K562 (cell line): Measurements from ENCODE around the gene SYMPK. TPM values are rescaled to one million over a fixed set of nuclear protein-coding genes. Genes with fewer than 3 reads are reported as not detected.

Experiments
- BRF1 ChIP-seq: IDR thresholded peaks from 3 replicates; pipeline ENCODE4 v1.6.1; 2011; ENCODE audit warnings: borderline replicate concordance, mild to moderate bottlenecking; ENCODE audit not compliant: insufficient read length; ENCODE audit errors: extremely low read depth
- CUX1 ChIP-seq: fragments of 200-800 bp; sonication (Bioruptor generic); IDR thresholded peaks from 2 replicates; pipeline ENCODE4 v1.6.1; 2016; ENCODE audit warnings: missing genetic modification characterization, missing compliant biosample characterization
- CXXC5 ChIP-seq: fragments of 250-450 bp; sonication (Bioruptor Pico); IDR thresholded peaks from 2 replicates; pipeline ENCODE4 v1.8.0; 2022; ENCODE audit warnings: inconsistent platforms, mild to moderate bottlenecking, moderate library complexity
- EP400 ChIP-seq: fragments of 450-650 bp; IDR thresholded peaks from 2 replicates; pipeline ENCODE4 v1.6.1; 2017; ENCODE audit warnings: antibody characterized with exemption, mild to moderate bottlenecking, moderate library complexity
- HMG20A ChIP-seq: fragments of 450-650 bp; formaldehyde crosslinking; conservative IDR thresholded peaks from 2 replicates; pipeline ENCODE4 v1.4.0; 2020; ENCODE audit warnings: mild to moderate bottlenecking, mixed read lengths
- MAZ ChIP-seq, 2 experiments: fragments of 450-650 bp in 1 of 2; sonication (generic) in 1 of 2; formaldehyde crosslinking; IDR thresholded peaks in 1 of 2; conservative IDR thresholded peaks in 1 of 2; 2 replicates each; pipeline versions ENCODE4 v1.4.0 to v1.5.0; 2020; ENCODE audit warnings: mild to moderate bottlenecking in 1 of 2, missing genetic modification reagents in 1 of 2
- NCOA1 ChIP-seq: fragments of 450-650 bp; IDR thresholded peaks from 2 replicates; pipeline ENCODE4 v1.6.1; 2016; ENCODE audit warnings: low read depth
- NCOA4 ChIP-seq: fragments of 450-650 bp; IDR thresholded peaks from 2 replicates; pipeline ENCODE4 v1.6.1; 2018; ENCODE audit warnings: mild to moderate bottlenecking; ENCODE audit not compliant: partially characterized antibody
- NEUROD1 ChIP-seq: fragments of 150-350 bp; IDR thresholded peaks from 2 replicates; pipeline ENCODE4 v1.6.1; 2014; ENCODE audit warnings: borderline replicate concordance, low read length, low read depth; ENCODE audit not compliant: partially characterized antibody
- PKNOX1 ChIP-seq: fragments of 450-650 bp; IDR thresholded peaks from 2 replicates; pipeline ENCODE4 v1.6.1; 2016
- PML ChIP-seq: IDR thresholded peaks from 2 replicates; pipeline ENCODE4 v1.6.1; 2012; ENCODE audit warnings: low read length, inconsistent platforms
- SRSF9 ChIP-seq: fragments of 200-400 bp; formaldehyde crosslinking; IDR thresholded peaks from 2 replicates; pipeline ENCODE4 v1.6.1; 2017; ENCODE audit warnings: low read depth, low read length, borderline replicate concordance
- TARDBP ChIP-seq: fragments of 450-650 bp; IDR thresholded peaks from 2 replicates; pipeline ENCODE4 v1.6.1; 2016
- TCF3 ChIP-seq: sonication (generic); formaldehyde crosslinking; IDR thresholded peaks from 2 replicates; pipeline ENCODE4 v1.4.0; 2020; ENCODE audit warnings: mild to moderate bottlenecking, missing genetic modification reagents
- TFAP4 ChIP-seq: sonication (generic); formaldehyde crosslinking; IDR thresholded peaks from 2 replicates; pipeline ENCODE4 v1.8.0; 2022; ENCODE audit warnings: missing genetic modification reagents, mild to moderate bottlenecking, moderate library complexity, borderline replicate concordance
- TOE1 ChIP-seq, 2 experiments: fragments of 450-650 bp in 1 of 2; sonication (generic) in 1 of 2; formaldehyde crosslinking in 1 of 2; IDR thresholded peaks; 2 replicates each; pipeline versions ENCODE4 v1.7.1 to v1.8.0; 2016 to 2022; ENCODE audit warnings: borderline replicate concordance in 2 of 2, mild to moderate bottlenecking in 2 of 2, antibody characterized with exemption in 1 of 2, inconsistent platforms in 1 of 2, low read depth in 1 of 2, missing genetic modification reagents in 1 of 2, moderate library complexity in 1 of 2
- ZFP36 ChIP-seq: fragments of 150-350 bp; IDR thresholded peaks from 2 replicates; pipeline ENCODE4 v1.6.1; 2018; ENCODE audit warnings: low read length, low read depth; ENCODE audit not compliant: partially characterized antibody
- ZNF175 ChIP-seq: fragments of 200-800 bp; sonication (Bioruptor generic); IDR thresholded peaks from 2 replicates; pipeline ENCODE4 v1.6.1; 2016; ENCODE audit warnings: low read depth, mild to moderate bottlenecking, missing genetic modification characterization, missing compliant biosample characterization
- ZNF239 ChIP-seq: fragments of 250-450 bp; sonication (Bioruptor Pico); IDR thresholded peaks from 2 replicates; pipeline ENCODE4 v1.4.0; 2020; ENCODE audit warnings: mild to moderate bottlenecking
- ZNF444 ChIP-seq: fragments of 250-450 bp; sonication (Bioruptor Pico); IDR thresholded peaks from 2 replicates; pipeline ENCODE4 v1.4.0; 2020; ENCODE audit warnings: mild to moderate bottlenecking, moderate library complexity
- polyA plus RNA-seq, 8 experiments: library from polyadenylated mRNA; depleted of rRNA in 4 of 8; stranded (reverse) in 5 of 8; unstranded in 3 of 8; fragments of >200 nt; fragmentation: Nextera tagmentation in 2 of 8; fragmentation: Illumina TruSeq in 1 of 8; extraction: Ambion mirVana in 2 of 8; extraction: Trizol in 1 of 8; gene quantifications; 2 replicates each; pipeline versions ENCODE4 v1.2.1 to v1.2.3, GENCODE V29; 2011 to 2014; ENCODE audit warnings: inconsistent platforms in 1 of 8, missing spikeins in 1 of 8
- total RNA-seq, 7 experiments: library from RNA; depleted of rRNA in 6 of 7; stranded (reverse); fragments of >200 nt in 6 of 7; fragmentation: Illumina TruSeq in 2 of 7; extraction: Trizol in 2 of 7; gene quantifications; 2 replicates each; pipeline versions ENCODE4 v1.2.1 to v1.2.3, GENCODE V29; 2011 to 2021; ENCODE audit warnings: low replicate concordance in 1 of 7

The SYMPK gene
- total and polyA plus RNA-seq, 9 of the 15 experiments (the other 6 are each of a cell fraction or from before 2014, with no cell fraction given), result 0.73 to 95.5 (median 58.4) TPM

DNA sequence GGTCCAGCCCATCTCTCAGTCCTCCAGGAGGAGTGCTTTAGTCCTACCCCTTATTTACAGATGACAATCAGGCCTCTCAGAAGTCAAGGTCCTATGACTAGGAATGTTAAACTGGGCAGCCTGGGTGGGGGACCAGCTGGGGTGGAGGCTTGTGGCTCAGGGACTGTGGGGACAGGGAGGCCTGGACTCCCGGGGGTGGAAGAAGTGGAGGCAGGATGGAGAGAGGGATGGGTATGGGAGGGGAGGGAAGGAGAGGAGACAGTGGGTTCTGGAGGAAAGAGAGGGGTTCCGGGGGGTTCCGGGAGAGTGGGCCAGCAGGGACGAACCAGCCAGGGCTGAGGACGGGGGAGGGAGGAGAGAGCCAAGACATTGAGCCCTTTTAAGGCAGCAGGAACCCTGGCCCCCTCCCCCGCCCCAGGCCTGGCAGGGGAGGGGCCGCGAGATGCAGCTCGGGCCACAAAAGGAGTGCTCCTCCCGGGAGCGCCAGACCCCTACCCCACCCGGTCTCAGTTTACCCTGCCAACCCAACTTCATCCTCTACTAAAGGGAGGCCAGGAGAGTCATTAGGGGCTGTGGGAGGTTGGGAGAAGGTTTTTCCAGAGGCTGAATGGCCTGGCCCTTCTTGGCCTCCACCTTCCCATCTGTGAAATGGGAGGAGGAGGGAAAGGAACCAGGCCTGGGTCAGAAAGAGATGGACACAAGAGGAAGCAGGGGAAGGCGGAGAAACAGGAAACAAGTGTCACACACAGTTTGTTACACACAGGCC is 82.3 kb downstream of the SYMPK start (continued):
- TF ChIP-seq ZNF444 (CRISPR knock-in tag) (0 out of 2 replicates have a peak, but pooled peaks have one; percentile 18), PML (no peak), CXXC5 (CRISPR knock-in tag) (no peak), ZNF175 (no peak), TOE1 (IDR thresholded peaks at IDR 0.05; ENCODE audit: borderline replicate concordance) (no peak), TOE1 (CRISPR knock-in tag; IDR thresholded peaks at IDR 0.05; ENCODE audit: borderline replicate concordance, low read depth) (no peak), CUX1 (no peak), ZNF239 (CRISPR knock-in tag) (no peak), NCOA1 (no peak), SRSF9 (no peak), BRF1 (no peak), ZFP36 (no peak), NCOA4 (no peak), HMG20A (no peak), NEUROD1 (no peak), TARDBP (no peak), TCF3 (CRISPR knock-in tag) (no peak), EP400 (no peak), PKNOX1 (peak; percentile 4; the same call in 1 of the 2 replicates), TFAP4 (CRISPR knock-in tag) (peak; percentile 50; the same call in 1 of the 2 replicates), MAZ (CRISPR knock-in tag; conservative IDR thresholded peaks at IDR 0.05 in 1 of 2, IDR thresholded peaks at IDR 0.05 in 1 of 2) (peak; percentile 30 to 34; a peak in 1 of 4 replicates)
